Measurements from ENCODE around the gene HOXD3. TPM values are rescaled to one million over a fixed set of nuclear protein-coding genes. Genes with fewer than 3 reads are reported as not detected.
A peak's percentile ranks its signal among the peaks of the same experiment; 100 is the strongest.

The HOXD3 gene
- total RNA-seq, 1 donor from 2014 or later = 0.27 TPM

DNA sequence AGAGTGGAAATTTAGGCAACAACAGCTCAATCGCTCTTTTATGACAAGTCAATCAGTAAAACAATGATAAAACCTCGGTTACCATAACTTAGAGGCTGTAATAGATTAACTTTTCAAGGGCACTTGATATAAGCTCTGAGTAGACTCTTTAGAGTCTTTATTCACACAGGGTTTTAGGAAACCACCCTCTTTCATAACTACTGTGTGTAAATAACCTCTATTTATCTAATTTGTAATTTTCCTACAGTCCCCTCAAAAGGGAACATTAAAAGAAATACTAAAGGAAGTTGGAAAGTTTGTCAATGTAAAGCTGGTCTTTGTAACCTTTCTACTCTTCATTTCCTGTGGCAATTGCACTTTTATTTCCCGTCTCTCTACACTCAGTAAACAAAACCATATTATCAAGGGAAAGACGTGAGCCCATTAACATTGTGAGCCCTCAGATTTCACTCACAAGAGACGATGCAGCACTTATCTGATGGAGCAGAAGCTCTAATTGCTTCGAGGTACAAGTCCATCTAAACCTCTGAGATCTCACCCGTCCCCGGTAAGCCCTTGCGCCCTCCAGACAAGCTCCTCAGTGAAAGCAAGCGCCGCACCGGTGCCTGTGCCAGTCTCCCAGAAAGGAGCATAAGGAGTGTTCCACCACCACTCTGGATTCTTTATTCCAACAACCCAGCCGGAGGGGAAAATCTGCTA is 30.2 kb downstream of the HOXD3 start:
- intact Hi-C loops (cut with micrococcal nuclease) = no loop called here
- ATAC-seq = no peak
- no peak for DNase-seq

GRCh38 chr2:176187899-176188773 is 31.0 kb downstream of the HOXD3 start, which contains the start of gene HOXD1:
Gene HOXD1 (plus strand): TSS chr2:176188668. CDS start chr2:176188802, 134 bp downstream.
- ATAC-seq (peak; percentile 52), DNase-seq (no peak)
- intact Hi-C loops (cut with micrococcal nuclease) = no loop called here

- ATAC-seq = no peak
- no peak for DNase-seq
- intact Hi-C loops (cut with micrococcal nuclease) = no loop called here
Measured at GRCh38 chr2:176188774-176189680, 31.9 kb downstream of the HOXD3 start.

DNA sequence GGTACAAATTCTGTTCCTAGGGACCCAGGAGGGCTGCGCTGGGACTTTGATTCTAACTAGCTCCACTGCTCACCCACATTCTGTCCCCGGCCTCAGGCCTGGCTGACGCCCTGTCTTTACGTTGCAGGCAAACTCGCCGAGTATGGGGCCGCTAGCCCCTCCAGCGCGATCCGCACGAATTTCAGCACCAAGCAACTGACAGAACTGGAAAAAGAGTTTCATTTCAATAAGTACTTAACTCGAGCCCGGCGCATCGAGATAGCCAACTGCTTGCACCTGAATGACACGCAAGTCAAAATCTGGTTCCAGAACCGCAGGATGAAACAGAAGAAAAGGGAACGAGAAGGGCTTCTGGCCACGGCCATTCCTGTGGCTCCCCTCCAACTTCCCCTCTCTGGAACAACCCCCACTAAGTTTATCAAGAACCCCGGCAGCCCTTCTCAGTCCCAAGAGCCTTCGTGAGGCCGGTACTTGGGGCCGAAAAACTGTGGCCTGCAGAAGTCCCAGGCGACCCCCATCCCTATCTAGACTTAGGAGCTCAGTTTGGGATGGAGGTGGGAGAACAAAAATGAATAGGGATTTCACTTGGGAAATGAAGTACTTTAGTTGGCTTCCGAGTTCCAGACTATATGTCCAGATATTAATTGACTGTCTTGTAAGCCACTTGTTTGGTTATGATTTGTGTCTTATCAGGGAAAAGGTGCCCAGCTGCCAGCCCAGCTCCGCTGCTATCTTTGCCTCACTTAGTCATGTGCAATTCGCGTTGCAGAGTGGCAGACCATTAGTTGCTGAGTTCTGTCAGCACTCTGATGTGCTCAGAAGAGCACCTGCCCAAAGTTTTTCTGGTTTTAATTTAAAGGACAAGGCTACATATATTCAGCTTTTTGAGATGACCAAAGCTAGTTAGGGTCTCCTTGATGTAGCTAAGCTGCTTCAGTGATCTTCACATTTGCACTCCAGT is 32.9 kb downstream of the HOXD3 start:
- no peak for DNase-seq
- ATAC-seq = peak; percentile 41
- intact Hi-C loops (cut with micrococcal nuclease) = no loop called here

- DNase-seq = no peak
- no peak for ATAC-seq
- intact Hi-C loops (cut with micrococcal nuclease) = no loop called here
Measured at GRCh38 chr2:176192351-176192750, 35.2 kb downstream of the HOXD3 start.

- ATAC-seq (no peak), DNase-seq (no peak)
- intact Hi-C loops (cut with micrococcal nuclease) = no loop called here
Measured at GRCh38 chr2:176193048-176193447, 35.9 kb downstream of the HOXD3 start.

DNA sequence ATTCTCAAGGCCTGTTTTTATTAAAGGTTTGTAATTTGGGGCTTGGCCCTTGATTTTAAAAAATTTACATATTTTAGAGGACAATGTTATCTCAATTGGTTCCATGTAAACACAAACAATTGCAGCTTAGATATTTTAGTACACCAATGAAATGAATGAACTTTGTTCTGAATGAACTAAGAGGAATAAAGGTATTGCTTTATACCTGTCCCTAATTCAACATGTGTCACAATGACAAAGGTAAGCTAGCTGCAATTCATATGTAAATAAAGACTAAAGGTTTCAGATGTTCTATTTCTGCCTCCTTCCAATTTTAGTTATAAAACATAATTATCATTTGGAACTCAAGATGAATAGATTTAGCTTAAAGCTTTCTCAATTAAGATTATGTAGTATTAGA is 42.8 kb downstream of the HOXD3 start:
- ATAC-seq = no peak
- DNase-seq = no peak
- intact Hi-C loops (cut with micrococcal nuclease) = no loop called here

- intact Hi-C loops (cut with micrococcal nuclease) = no loop called here
- DNase-seq = no peak
- no peak for ATAC-seq
Measured at GRCh38 chr2:176200971-176201370, 43.9 kb downstream of the HOXD3 start.

GRCh38 chr2:176202491-176202890 is 45.4 kb downstream of the HOXD3 start:
- no peak for ATAC-seq
- intact Hi-C loops (cut with micrococcal nuclease) = no loop called here
- no peak for DNase-seq

DNA sequence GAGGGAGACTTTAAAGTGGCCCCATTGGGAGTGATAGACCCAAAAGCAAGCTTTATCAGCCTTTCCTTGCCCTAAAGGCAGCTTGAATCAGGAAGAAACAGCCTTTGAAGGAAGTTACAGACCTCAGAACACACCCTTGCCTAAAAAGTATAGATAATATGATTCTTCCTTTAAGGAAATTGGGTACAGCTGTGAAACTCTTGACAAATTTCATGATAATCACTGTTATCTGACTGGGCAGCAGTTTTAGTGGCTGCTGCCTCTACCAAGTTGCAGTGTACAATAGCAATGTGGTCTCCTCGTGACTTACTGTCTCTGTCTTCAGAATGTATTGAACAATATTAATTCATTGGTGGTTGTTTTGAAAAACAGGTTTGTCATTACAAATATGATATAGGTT is 48.0 kb downstream of the HOXD3 start:
- ATAC-seq (no peak), DNase-seq (no peak)
- intact Hi-C loops (cut with micrococcal nuclease) = no loop called here

- ATAC-seq (no peak), DNase-seq (no peak)
- intact Hi-C loops (cut with micrococcal nuclease) = no loop called here
Measured at GRCh38 chr2:176206136-176206535, 49.0 kb downstream of the HOXD3 start.

DNA sequence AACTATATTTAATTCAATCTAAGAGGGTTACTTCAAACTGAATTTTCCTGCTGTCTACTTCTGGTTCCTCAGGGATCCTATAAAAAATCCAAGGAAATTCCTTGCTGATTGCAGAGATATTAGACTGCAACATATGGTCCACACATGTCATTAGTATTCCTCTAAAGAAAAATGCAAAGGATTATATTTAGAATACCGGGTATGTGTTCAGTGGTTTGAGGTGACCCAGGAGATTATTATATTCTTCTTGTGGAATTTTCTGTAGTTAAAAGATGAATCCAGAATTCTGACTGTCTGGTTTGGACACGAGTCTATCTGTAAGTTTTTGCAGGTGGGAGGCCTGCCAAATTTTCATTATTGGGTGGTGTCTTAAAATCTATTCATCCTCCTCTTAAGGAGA is 49.6 kb downstream of the HOXD3 start:
- no peak for DNase-seq
- intact Hi-C loops (cut with micrococcal nuclease) = no loop called here
- ATAC-seq = no peak

DNA sequence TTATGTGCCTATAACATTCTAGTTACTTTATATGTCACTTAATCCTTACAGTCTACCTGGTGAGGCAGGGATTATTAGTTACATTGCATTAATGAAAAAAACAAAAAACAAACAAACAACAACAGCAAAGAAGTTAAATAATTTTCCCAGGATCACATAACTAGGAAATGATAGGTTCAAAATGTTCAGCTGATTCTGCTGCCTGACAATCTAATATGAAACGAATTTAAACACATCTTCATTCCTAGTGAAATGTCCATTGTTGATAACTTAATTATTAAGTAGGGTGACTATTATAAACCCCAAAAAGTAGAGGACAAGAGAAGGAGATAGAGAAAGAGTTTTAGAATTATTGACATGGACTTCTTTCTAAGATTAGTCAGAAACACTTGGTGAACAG is 54.0 kb downstream of the HOXD3 start:
- DNase-seq = no peak
- ATAC-seq = no peak

DNA sequence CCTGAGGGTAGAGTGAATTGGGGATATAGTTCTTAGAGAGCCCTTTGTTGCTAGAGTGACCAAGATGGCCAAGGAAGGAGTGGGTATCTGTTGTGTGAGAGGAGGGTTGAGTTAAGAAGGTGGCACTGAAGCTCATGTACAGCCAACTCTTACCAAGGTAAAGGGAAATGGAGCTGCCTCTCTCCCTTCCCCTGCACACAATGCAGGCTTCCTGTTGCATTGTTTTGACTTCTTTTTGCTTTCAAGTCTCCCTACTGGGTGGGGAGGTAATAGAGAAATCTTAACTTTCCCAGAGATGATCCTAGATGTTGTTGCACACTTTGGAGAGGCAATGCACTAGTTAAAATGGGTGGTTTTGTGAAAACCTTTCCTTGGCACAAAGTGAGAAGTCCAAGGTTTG is 55.2 kb downstream of the HOXD3 start:
- DNase-seq (no peak), ATAC-seq (no peak)
- intact Hi-C loops (cut with micrococcal nuclease) = no loop called here

More for the DNA sequence above, 54.0 kb downstream of the HOXD3 start:
- intact Hi-C loops (cut with micrococcal nuclease) = no loop called here

DNA sequence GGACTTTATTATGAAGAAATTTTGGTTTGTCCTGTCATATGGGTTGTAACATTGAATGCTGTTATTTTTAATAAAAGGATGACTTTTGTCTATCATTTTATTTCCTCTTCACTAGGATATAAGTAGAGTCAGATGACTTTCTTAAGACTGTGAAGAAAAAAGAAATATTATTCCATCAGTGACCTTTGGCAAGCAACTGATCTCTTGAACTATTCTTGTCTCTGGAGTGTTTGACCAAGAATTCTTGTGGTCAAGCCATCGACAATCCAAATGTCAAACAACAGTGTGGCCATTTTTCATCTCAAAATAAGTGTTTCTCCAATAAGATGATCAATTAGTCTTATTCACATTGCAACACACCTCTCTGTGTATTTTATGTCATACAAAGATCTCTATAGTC is 56.3 kb downstream of the HOXD3 start:
- DNase-seq (no peak), ATAC-seq (no peak)
- intact Hi-C loops (cut with micrococcal nuclease) = no loop called here

Measured in left ventricle myocardium superior (tissue), 1 donor.